Activated T-helper 1 cell treated with anti-CD3 and anti-CD28 coated beads, Interleukin-12 subunit alpha, Interleukin-12 subunit beta, Interleukin-2, Interleukin-4 antibody, amounts not matched to agents 30 ng/mL and 10 ng/mL and 1 ng/mL, durations not matched to agents 14 hours and 24 hours and 36 hours (primary cell): ENCODE results near the gene PPP1R18. TPM values are rescaled to one million over a fixed set of nuclear protein-coding genes. Genes with fewer than 3 reads are reported as not detected.

Source experiments
- DNase-seq: peaks from one replicate; pipeline ENCODE4 v3.0.0; 2021; ENCODE audit warnings: low spot score
- H3K27ac Mint-ChIP-seq: one replicate; pipeline ENCODE4 v1.8.0; 2021; ENCODE audit warnings: mild to moderate bottlenecking, mixed read lengths
- H3K27me3 Mint-ChIP-seq: one replicate; pipeline ENCODE4 v1.8.0; 2022; ENCODE audit warnings: mild to moderate bottlenecking, moderate library complexity, mixed read lengths; ENCODE audit not compliant: insufficient read depth
- H3K36me3 Mint-ChIP-seq: one replicate; pipeline ENCODE4 v1.8.0; 2021; ENCODE audit warnings: low read depth, mixed read lengths
- H3K4me1 Mint-ChIP-seq: one replicate; pipeline ENCODE4 v1.8.0; 2021; ENCODE audit warnings: low read depth, mixed read lengths
- H3K4me3 Mint-ChIP-seq: one replicate; pipeline ENCODE4 v1.8.0; 2021; ENCODE audit warnings: mild to moderate bottlenecking, moderate library complexity, mixed read lengths
- H3K9me3 Mint-ChIP-seq: one replicate; pipeline ENCODE4 v1.8.0; 2021; ENCODE audit warnings: mixed read lengths
- intact Hi-C: fragments of 100-400 bp; cut with micrococcal nuclease; formaldehyde crosslinking; loops from one replicate; pipeline ENCODE4 v1.15.1; 2024
- total RNA-seq: library from RNA; stranded (reverse); gene quantifications from 2 replicates; pipeline ENCODE4 v1.2.3, GENCODE V29; 2022

Gene PPP1R18, protein sequence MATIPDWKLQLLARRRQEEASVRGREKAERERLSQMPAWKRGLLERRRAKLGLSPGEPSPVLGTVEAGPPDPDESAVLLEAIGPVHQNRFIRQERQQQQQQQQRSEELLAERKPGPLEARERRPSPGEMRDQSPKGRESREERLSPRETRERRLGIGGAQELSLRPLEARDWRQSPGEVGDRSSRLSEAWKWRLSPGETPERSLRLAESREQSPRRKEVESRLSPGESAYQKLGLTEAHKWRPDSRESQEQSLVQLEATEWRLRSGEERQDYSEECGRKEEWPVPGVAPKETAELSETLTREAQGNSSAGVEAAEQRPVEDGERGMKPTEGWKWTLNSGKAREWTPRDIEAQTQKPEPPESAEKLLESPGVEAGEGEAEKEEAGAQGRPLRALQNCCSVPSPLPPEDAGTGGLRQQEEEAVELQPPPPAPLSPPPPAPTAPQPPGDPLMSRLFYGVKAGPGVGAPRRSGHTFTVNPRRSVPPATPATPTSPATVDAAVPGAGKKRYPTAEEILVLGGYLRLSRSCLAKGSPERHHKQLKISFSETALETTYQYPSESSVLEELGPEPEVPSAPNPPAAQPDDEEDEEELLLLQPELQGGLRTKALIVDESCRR
- 203 and 213 TPM in 2 replicates for total RNA-seq

DNA sequence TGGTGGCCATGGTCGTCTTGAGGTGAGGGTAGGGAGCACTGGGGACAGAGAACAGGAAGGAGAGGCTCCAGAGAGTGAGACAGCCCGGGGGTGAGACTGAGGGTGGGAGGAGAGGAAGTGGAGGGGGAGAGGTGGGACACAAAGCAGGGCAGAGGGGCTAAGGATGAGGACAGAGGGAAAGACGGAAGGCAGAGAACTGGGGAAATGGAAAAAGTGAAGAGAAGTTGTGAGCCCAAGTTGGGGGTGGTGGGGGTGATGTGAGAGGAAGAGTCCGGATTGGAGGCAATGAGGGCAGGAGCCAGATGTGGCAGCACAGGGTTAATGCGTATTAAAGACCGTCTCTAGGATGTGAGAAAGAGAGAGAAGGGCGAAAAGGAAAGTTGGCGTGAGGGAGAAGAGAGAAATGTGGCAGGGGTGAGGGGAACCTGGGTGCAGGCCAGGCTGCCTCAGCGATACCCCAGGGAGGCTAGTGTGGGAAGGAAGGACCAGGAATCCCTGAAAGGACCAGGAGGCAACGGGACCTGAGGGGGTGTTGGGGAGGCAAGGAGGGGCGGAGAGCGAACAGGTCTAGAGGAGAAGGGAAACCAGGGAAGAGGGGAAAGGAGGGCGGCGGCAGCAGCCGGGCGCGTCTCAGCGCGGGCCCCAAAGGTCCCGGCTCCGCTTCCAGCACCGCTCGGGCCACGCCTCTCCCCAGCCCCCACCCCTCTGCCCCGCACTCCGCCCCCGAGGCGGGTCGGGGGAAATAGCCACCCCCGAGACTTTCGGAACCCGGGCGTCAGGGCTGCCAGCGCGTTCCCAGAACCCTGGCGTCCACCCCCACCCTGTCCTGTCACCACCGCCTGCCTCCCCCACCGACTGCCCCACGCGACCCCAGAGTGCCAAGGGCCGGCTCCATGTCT, at the start of gene PPP1R18:
PPP1R18 (minus strand) TSS at position 637 of the 899 bp plus-strand sequence; CDS start at position 10, 627 bp downstream.
- Mint-ChIP-seq H3K4me3 (peak within 1 kb of the TSS; percentile 94), H3K36me3 (peaks cover 42% of the 10 kb centered on the region), H3K9me3 (no peaks in the 10 kb centered on the region), H3K27me3 (no peaks in the 10 kb centered on the region), H3K27ac (peak within 1 kb of the TSS; percentile 92), H3K4me1 (peaks cover 46% of the 10 kb centered on the region)
- DNase-seq: peak; percentile 78
- intact Hi-C loops: loop anchor here (1.0 to 10.0 kb wide), 8 partner anchors 39 to 621 kb away; partner anchors contain the start of genes ABCF1, C6orf136, GTF2H4 and MRPS18B

DNA sequence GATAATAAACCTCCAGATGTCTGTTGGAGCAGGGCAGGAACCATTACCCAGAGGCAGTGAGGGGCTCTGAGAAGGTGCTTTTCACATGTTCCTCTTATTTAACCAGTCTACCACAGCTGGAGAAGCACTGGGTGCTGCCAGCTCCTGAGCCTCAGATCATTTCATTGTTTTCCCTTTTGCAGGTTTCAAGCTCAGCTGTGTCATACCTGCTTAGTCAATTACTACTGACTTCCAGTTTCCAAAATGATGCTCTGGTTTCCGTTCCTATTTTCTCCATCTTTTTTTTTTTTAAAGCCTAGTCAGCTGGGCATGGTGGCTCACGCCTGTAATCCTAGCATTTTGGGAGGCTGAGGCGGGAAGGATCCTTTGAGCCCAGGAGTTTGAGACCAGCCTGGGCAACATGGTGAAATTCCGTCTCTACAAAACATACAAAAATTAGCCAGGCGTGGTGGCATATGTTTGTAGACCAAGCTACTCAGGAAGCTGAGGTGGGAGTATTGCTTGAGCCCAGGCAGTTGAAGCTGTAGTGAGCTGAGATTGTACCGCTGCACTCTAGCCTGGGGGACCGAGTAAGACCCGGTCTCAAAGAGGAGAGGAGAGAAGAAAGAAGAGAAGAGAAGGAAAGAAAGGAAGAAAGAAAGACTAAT, 49.3 kb upstream of the PPP1R18 start:
- H3K4me1 Mint-ChIP-seq: peaks cover 79% of the 10 kb centered on the region
- H3K4me3 Mint-ChIP-seq: peak overlapping the region; percentile 88
- no peaks in the 10 kb centered on the region for H3K9me3 Mint-ChIP-seq
- DNase-seq: no peak
- intact Hi-C loops: loop anchor here (1.0 to 5.0 kb wide), 6 partner anchors 9 to 352 kb away; partner anchors contain the start of genes IER3, MRPS18B, PPP1R10 and TUBB
- H3K36me3 Mint-ChIP-seq: peaks cover 66% of the 10 kb centered on the region
- peak overlapping the region; percentile 90 for H3K27ac Mint-ChIP-seq
- no peaks in the 10 kb centered on the region for H3K27me3 Mint-ChIP-seq

DNA sequence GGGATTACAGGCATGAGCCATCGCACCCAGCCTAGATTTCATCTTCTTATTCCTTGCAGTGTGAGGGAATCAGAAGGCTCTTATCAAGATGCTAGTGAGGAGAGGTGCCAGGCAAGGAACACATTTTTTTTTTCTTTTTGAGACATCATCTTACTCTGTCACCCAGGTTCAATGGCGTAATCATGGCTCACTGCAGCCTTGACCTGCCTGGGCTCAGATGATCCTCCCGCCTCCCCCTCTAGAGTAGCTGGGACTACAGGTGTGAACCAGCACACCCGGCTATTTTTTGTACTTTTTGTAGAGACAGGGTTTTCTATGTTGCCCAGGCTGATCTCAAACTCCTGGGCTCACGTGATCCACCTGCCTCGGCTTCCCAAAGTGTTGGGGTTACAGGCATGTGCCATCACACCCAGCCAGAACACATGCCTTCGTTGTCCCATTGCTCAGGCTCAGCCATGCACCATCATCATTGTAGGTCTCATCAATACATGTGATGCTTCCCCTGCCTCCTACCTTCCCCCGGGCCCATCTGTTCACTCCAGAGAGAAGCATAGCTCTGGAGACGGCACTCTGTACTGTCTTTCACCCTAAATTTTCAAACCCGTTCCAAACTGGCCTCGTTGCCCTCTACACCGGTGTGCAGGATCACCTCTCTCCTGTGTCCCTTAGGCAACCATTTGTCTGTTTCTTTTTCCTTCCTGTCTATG, 45.9 kb upstream of the PPP1R18 start:
- no peak for DNase-seq
- peaks cover 55% of the 10 kb centered on the region for H3K36me3 Mint-ChIP-seq
- H3K27me3 Mint-ChIP-seq: no peaks in the 10 kb centered on the region
- intact Hi-C loops: no loop called here
- peak overlapping the region; percentile 41 for H3K27ac Mint-ChIP-seq
- H3K9me3 Mint-ChIP-seq: no peaks in the 10 kb centered on the region
- peaks cover 59% of the 10 kb centered on the region for H3K4me1 Mint-ChIP-seq
- H3K4me3 Mint-ChIP-seq: peak overlapping the region; percentile 12

DNA sequence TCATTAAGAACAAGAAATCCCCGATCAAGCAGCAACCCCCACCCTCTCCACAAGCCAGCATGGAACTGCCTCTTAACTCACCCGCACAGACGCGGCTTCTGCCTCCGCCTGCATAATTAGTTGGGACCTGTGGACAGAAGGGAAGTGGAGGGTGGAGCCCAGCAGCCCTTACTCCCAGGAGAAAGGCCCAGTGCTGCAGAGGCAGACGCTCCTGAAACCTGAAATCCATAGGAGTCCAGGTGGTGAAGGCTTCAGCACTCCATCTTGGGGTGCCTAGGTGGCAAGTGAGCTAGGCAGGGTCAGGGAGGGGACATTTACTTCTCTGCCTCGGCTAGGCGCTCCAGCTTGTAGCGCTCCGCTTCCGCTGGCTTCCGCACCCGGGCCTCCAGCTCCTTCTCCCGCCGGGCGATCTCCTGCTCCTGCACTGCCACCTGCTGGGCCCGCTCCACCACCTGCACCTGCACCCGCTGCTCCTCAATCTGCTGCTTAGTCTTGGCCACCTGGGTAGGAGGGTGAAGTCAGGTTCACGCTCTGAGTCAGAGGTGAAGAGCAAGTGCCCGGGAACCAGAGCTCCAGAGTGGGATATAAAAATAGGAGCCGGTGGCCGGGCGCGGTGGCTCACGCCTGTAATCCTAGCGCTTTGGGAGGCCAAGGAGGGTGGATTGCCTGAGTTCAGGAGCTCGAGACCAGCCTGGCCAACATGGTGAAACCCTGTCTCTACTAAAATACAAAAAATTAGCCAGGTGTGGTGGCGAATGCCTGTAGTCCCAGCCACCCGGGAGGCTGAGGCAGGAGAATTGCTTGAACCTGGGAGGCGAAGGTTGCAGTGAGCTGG, 44.4 kb upstream of the PPP1R18 start:
- H3K4me1 Mint-ChIP-seq: peaks cover 51% of the 10 kb centered on the region
- peak; percentile 79 for DNase-seq
- intact Hi-C loops: loop anchor here (1.0 kb wide), 1 partner anchor 9 kb away; no protein-coding TSS in a partner anchor
- H3K4me3 Mint-ChIP-seq: peak overlapping the region; percentile 19
- H3K36me3 Mint-ChIP-seq: peaks cover 57% of the 10 kb centered on the region
- peak overlapping the region; percentile 55 for H3K27ac Mint-ChIP-seq
- no peaks in the 10 kb centered on the region for H3K9me3 Mint-ChIP-seq
- no peaks in the 10 kb centered on the region for H3K27me3 Mint-ChIP-seq

DNA sequence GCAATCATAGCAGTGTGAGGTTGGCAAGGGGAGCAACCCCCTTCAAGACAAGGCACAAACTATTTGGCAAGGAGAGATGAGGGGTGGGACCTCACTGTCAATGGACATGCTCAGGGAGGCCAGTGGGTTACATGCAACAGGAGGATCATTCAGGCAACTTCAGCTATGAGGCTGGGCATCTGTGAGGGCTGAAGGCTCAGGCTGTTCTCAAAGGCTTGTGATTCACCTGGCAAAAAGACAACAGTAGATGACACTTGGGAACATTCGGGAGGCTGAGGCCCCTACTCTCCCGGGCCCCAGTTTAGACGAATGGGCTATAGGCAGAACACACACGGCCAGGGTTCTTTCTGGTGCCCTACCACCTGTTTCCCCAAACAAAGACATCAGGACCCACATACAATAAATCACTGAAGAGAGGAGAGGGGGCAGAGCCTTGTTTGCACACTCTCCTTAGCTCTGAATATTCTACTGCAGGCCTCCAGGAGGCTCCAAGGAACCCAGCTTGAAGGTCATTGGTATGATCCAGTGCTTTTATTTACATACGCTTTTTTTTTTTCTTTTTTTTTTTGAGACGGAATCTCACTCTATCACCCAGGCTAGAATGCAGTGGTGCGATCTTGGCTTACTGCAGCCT, 41.6 kb upstream of the PPP1R18 start:
- peak overlapping the region; percentile 72 for H3K27ac Mint-ChIP-seq
- intact Hi-C loops: no loop called here
- no peak overlapping the region for H3K4me3 Mint-ChIP-seq
- H3K27me3 Mint-ChIP-seq: no peaks in the 10 kb centered on the region
- no peak for DNase-seq
- peaks cover 64% of the 10 kb centered on the region for H3K4me1 Mint-ChIP-seq
- H3K36me3 Mint-ChIP-seq: peaks cover 66% of the 10 kb centered on the region
- H3K9me3 Mint-ChIP-seq: no peaks in the 10 kb centered on the region

DNA sequence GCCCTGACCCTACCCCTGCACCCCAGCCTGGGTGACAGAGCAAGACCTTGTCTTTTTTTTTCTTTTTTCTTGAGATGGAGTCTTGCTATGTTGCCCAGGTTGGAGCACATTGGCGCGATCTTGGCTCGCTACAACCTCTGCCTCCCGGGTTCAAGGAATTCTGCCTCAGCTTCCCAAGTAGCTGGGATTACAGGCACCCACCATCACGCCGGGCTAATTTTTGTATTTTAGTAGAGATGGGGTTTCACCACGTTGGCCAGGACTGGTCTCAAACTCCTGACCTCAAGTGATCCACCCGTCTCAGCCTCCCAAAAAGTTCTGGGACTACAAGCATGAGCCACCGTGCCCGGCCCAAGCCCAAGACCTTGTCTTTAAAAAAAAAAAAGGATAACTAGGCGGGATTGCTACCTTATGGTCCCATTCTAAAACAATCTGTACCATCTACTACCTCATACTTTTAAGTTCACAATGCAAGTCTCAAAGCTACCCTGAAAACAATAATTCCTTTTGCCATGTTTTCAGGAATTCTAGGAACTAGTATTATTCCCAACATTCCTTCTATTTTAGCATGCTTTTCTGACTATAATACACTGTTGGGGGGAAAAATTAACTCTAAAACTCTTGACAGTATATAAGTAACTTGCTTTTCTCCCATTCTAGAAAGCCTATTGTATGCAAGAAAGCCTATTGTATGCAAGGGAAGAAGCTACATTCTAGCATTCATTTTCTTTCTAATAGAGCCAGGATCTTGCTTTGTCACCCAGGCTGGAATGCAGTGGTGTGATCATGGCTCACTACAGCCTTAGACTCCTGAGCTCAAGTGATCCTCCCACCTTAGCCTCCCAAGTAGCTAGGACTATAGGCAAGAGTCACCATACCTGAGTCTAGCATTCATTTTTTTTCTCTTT, 40.3 kb upstream of the PPP1R18 start:
- no peak for DNase-seq
- Mint-ChIP-seq H3K27me3 (no peaks in the 10 kb centered on the region), H3K4me1 (peaks cover 60% of the 10 kb centered on the region), H3K36me3 (peaks cover 69% of the 10 kb centered on the region), H3K9me3 (no peaks in the 10 kb centered on the region), H3K27ac (peak overlapping the region; percentile 34), H3K4me3 (no peak overlapping the region)
- intact Hi-C loops: no loop called here

DNA sequence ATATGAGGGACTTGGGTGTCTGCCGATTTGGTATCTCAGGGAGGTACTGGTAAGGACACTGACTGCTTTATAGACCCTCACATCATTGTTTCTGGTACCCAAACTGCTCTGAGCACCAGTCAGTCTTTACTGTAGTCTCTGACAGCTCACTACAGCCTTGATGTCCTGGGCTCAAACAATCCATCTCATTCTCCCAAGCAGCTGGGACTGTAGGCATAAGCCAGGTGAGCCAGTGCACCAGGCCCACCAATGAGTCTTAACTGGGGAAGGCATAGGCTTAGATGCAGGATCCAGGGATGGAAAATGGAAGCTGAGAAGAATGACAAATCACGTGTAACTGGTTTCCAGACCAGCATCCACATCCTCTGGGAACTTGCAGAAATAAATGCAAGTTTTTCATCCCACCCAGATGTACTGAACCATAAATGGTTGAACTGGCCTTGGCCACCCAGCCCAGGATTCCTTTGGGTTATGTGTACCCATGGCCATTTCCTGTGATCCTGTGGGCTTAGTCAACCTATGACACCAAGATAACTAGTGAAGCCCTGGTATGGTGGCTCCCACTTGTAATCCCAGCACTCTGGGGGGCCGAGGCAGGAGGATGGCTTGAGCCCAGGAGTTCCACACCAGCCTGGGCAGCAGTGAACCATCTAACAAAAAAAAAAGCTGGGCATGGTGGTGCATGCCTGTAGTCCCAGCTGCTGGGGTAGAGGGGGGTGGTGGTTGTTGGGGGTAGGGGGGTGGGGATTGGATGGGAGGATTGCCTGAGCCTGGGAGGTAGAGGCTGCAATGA, 39.5 kb upstream of the PPP1R18 start:
- Mint-ChIP-seq H3K9me3 (no peaks in the 10 kb centered on the region), H3K36me3 (peaks cover 70% of the 10 kb centered on the region), H3K4me1 (peaks cover 52% of the 10 kb centered on the region), H3K4me3 (peak overlapping the region; percentile 33), H3K27ac (no peak overlapping the region), H3K27me3 (no peaks in the 10 kb centered on the region)
- no peak for DNase-seq
- intact Hi-C loops: loop anchor here (1.0 kb wide), 1 partner anchor 9 kb away; no protein-coding TSS in a partner anchor

DNA sequence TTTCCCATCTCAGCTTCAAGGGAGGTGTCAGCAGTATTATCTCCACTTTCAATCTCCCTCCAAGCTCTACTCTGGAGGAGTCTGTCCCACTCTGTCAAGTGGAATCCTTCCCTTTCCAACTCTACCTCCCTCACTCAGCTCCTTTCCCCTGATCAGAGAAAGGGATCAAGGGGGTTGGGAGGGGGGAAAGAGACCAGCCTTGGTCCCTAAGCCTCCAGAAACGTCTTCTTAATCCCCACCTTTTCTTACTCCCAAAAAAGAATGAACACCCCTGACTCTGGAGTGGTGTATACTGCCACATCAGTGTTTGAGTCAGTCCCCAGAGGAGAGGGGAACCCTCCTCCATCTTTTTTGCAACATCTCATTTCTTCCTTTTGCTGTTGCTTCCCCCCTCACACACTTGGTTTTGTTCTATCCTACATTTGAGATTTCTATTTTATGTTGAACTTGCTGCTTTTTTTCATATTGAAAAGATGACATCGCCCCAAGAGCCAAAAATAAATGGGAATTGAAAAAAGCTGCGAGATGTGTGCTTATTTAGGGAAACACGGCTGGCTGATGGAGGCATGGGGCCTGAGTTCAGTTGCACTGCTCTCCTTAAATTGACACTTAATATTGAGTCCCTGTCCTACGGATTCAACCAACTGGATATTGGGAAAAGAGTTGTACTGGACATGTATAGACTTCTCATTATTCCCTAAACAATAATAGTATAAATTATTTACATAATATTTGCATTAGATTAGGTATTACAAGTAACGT, 38.6 kb upstream of the PPP1R18 start:
- intact Hi-C loops: loop anchor here (1.0 kb wide), 1 partner anchor 10 kb away; no protein-coding TSS in a partner anchor
- Mint-ChIP-seq H3K36me3 (peaks cover 65% of the 10 kb centered on the region), H3K4me1 (peaks cover 44% of the 10 kb centered on the region), H3K27ac (peak overlapping the region; percentile 6), H3K27me3 (no peaks in the 10 kb centered on the region), H3K9me3 (no peaks in the 10 kb centered on the region), H3K4me3 (peak overlapping the region; percentile 77)
- no peak for DNase-seq
